GM19372 (cell line): ENCODE results near the gene C17orf58.
"Not testable (repeated sequence)": the region's sequence is repeated elsewhere in the genome, so short reads cannot be mapped to it uniquely, and the experiment has no call there.

ENCODE experiments used
- ATAC-seq: cut with Tn5 transposase; IDR thresholded peaks from one replicate; pipeline ENCODE4 v1.9.1; 2021; ENCODE audit warnings: mild to moderate bottlenecking, low read depth, moderate library complexity; ENCODE audit not compliant: unreplicated experiment

Gene C17orf58

GRCh38 chr17:68006797-68007196 lies 10.5 kb upstream of the C17orf58 start:
- no peak for ATAC-seq

GRCh38 chr17:68004201-68004600 lies 7.9 kb upstream of the C17orf58 start:
- no peak for ATAC-seq

GRCh38 chr17:67999291-67999911 lies 3.1 kb upstream of the C17orf58 start:
- no peak for ATAC-seq

GRCh38 chr17:67998466-67998865 lies 2.2 kb upstream of the C17orf58 start:
- no peak for ATAC-seq

GRCh38 chr17:67995570-67996263 lies 552 bp downstream of the C17orf58 start:
- no peak for ATAC-seq

GRCh38 chr17:67994817-67995569 lies 1.3 kb downstream of the C17orf58 start:
- ATAC-seq: no peak

GRCh38 chr17:67993998-67994361 lies 2.3 kb downstream of the C17orf58 start:
- no peak for ATAC-seq

GRCh38 chr17:67993153-67993997 lies 2.9 kb downstream of the C17orf58 start:
- ATAC-seq: peak; percentile 77

- no peak for ATAC-seq
Measured at GRCh38 chr17:67992548-67993152, 3.6 kb downstream of the C17orf58 start.

GRCh38 chr17:67990909-67991308 lies 5.4 kb downstream of the C17orf58 start:
- no peak for ATAC-seq

GRCh38 chr17:67983383-67983688 lies 12.9 kb downstream of the C17orf58 start:
- ATAC-seq: no peak

- no peak for ATAC-seq
Measured at GRCh38 chr17:67982686-67983382, 13.4 kb downstream of the C17orf58 start.

GRCh38 chr17:67982034-67982640 lies 14.1 kb downstream of the C17orf58 start:
- ATAC-seq: no peak

GRCh38 chr17:67980883-67981282 lies 15.4 kb downstream of the C17orf58 start:
- not testable (repeated sequence) for ATAC-seq

GRCh38 chr17:67980456-67980855 lies 15.8 kb downstream of the C17orf58 start:
- no peak for ATAC-seq

- ATAC-seq: not testable (repeated sequence)
Measured at GRCh38 chr17:67976306-67976705, 20.0 kb downstream of the C17orf58 start.

GRCh38 chr17:67974598-67975066 lies 21.6 kb downstream of the C17orf58 start:
- no peak for ATAC-seq

- ATAC-seq: no peak
Measured at GRCh38 chr17:67974185-67974584, 22.1 kb downstream of the C17orf58 start.

GRCh38 chr17:67970783-67971182 lies 25.5 kb downstream of the C17orf58 start:
- ATAC-seq: no peak
